Choroid plexus epithelial cell (primary cell): ENCODE measurements around the gene ANKRD7.

ENCODE experiments used
- DNase-seq: peaks from one replicate; pipeline ENCODE4 v3.0.0-alpha.2; 2010; ENCODE audit warnings: low read depth
- H3K4me3 ChIP-seq: 2 replicates; pipeline ENCODE4 v1.5.1; 2011; ENCODE audit warnings: low read depth, mild to moderate bottlenecking, control low read depth, low read length, moderate library complexity
- CTCF ChIP-seq: conservative IDR thresholded peaks from 2 replicates; pipeline ENCODE4 v1.5.1; 2011; ENCODE audit warnings: low read depth, mild to moderate bottlenecking, control low read depth, inconsistent platforms, low read length, moderate library complexity

ANKRD7 gene

GRCh38 chr7:118250860-118251494 is 26.5 kb downstream of the ANKRD7 start:
- H3K4me3 ChIP-seq: no peak overlapping the region
- TF ChIP-seq CTCF: peak; percentile 50
- DNase-seq: peak; percentile 11

- no peak for TF ChIP-seq CTCF
- no peak for DNase-seq
- no peak overlapping the region for H3K4me3 ChIP-seq
These were observed 27.6 kb downstream of the ANKRD7 start for GRCh38 chr7:118252087-118252486.

GRCh38 chr7:118259115-118259514 is 34.6 kb downstream of the ANKRD7 start:
- peak; percentile 22 for DNase-seq
- peak; percentile 5 for TF ChIP-seq CTCF
- no peak overlapping the region for H3K4me3 ChIP-seq

GRCh38 chr7:118264836-118265235 is 40.3 kb downstream of the ANKRD7 start:
- no peak for DNase-seq
- TF ChIP-seq CTCF: no peak

GRCh38 chr7:118280319-118281012 is 56.0 kb downstream of the ANKRD7 start:
- H3K4me3 ChIP-seq: no peak overlapping the region
- no peak for TF ChIP-seq CTCF
- peak; percentile 24 for DNase-seq

More at GRCh38 chr7:118264836-118265235, 40.3 kb downstream of the ANKRD7 start:
- no peak overlapping the region for H3K4me3 ChIP-seq

- DNase-seq: peak; percentile 22
- TF ChIP-seq CTCF: no peak
- H3K4me3 ChIP-seq: no peak overlapping the region
These were observed 56.7 kb downstream of the ANKRD7 start for GRCh38 chr7:118281196-118281595.

GRCh38 chr7:118285358-118285757 is 60.9 kb downstream of the ANKRD7 start:
- H3K4me3 ChIP-seq: no peak overlapping the region
- DNase-seq: no peak
- no peak for TF ChIP-seq CTCF
